VCaP (cell line): ENCODE data around the gene RNU1-2.
"Not testable (repeated sequence)": the region's sequence is repeated elsewhere in the genome, so short reads cannot be mapped to it uniquely, and the experiment has no call there.

ENCODE experiments used
- H3K27ac ChIP-seq: fragments of 450-650 bp; 2 replicates; pipeline ENCODE4 v1.5.1; 2017
- TF ChIP-seq, protein P1 (sequence below): fragments of 450-650 bp; conservative IDR thresholded peaks from 2 replicates; pipeline ENCODE4 v1.5.1; 2017; ENCODE audit warnings: mild to moderate bottlenecking, moderate library complexity

Gene RNU1-2

DNA sequence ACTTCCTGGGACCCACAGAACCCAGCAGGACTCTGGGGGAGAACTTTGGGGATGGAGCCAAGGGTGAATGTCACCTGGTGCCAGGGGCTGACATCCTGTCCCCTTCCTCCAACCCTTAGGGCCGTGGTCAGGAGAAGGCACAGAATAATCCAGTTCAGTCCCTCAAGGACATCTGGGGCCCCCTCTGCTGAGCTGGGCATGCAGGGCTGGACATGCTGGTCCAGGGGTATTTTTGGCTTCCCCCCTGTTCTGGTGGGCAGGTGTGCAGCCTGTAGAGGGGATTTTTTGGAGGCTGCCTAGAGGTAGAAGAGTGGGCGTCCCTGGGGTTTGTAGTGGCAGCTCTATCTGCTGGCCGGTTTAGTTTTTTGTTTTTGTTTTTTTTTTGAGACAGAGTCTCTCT lies 22.6 kb downstream of the RNU1-2 start:
- H3K27ac ChIP-seq, result no peak overlapping the region
- TF ChIP-seq, protein P1, sequence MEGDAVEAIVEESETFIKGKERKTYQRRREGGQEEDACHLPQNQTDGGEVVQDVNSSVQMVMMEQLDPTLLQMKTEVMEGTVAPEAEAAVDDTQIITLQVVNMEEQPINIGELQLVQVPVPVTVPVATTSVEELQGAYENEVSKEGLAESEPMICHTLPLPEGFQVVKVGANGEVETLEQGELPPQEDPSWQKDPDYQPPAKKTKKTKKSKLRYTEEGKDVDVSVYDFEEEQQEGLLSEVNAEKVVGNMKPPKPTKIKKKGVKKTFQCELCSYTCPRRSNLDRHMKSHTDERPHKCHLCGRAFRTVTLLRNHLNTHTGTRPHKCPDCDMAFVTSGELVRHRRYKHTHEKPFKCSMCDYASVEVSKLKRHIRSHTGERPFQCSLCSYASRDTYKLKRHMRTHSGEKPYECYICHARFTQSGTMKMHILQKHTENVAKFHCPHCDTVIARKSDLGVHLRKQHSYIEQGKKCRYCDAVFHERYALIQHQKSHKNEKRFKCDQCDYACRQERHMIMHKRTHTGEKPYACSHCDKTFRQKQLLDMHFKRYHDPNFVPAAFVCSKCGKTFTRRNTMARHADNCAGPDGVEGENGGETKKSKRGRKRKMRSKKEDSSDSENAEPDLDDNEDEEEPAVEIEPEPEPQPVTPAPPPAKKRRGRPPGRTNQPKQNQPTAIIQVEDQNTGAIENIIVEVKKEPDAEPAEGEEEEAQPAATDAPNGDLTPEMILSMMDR, result no peak

DNA sequence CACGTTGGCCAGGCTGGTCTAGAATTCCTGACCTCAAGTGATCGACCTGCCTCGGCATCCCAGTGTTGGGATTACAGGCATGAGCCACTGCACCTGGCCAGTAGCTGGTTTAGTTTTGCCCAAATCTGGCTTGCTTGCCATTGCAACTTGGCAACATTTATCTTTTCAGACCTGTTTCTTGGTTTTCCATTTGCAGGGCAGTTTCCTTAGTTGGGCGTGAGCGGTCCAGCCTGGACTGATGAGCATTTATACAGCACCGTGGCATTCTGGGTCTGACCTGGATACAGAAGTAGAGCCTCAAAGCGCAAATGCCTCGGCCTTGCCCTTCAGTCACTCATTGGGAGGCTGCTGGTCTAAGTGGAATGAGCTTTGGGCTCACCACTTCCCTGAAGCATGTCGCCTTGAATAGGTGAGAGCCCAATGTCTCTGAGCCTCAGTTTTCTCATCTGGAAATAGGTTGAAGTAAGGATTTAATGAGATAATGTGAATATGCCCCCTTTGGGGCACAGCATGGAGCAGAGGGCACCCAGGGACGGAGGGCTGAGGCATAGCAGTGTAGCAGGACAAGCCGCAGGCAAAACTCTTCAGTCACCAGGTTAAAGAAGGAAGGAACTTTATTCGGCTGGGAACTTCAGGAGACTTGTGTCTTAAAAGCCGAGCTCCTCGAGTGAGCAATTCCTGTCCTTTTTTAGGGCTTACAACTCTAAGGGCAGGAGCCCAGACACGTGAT lies 23.3 kb downstream of the RNU1-2 start:
- not testable (repeated sequence) for H3K27ac ChIP-seq

DNA sequence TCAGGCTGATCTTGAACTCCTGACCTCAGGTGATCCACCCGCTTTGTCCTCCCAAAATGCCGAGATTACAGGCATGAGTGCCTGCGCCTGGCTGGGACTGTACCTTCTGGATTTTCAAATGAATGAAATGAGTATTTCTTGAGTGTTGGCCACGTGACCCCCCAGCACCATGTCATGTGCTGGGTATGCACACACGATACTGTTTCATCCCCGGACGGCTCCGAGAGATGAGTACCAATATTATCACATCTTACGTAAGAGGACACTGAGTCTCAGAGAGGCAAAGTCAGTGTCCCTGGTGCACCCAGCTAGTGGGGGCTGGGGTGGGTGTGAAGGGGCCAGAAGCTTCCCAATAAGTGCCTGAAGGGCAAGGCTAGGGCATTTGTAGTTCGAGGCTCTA lies 25.2 kb downstream of the RNU1-2 start:
- H3K27ac ChIP-seq, result no peak overlapping the region
- TF ChIP-seq, protein P1, result no peak

DNA sequence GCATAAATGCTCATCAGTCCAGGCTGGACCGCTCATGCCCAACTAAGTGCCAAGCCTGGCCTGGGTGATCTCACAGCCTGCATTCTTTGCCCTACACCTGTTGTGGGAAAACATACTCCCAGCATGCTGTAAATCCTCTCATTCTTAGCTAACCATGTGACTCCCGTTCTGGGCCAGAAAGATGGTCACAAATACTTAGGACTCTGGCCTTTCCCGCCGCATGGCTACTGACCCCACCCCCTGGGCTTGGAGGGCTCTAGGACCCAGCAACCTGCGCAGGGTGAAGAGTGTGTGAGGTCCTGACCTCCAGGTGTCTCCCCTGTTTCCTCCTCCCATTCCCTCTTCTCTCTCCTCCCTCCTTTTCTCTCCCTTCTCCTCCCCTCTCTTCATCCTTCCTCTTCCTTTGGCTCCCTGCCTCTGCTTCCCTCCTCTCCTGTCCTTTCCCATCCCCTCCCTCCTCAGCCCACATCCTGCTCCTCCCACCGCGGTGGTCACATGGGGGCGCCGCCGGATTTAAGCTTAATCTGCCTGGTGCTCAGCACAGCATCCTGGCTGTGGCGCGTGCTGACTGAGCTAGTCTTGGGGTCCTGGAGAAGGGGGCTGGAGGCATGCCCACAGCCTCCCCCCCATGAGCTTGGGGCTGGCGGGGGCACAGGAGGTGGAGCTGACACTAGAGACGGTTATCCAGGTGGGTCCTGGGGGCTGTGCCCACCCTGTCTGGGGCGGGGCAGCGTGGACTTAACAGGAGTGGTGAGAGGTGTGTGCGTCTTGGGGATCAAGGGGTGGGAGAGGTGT lies 25.8 kb downstream of the RNU1-2 start, which contains the start of gene CROCC:
Gene CROCC (plus strand): TSS at position 541 of the 795 bp plus-strand sequence. CDS start 88 bp downstream, at position 629.
- TF ChIP-seq, protein P1, result no peak
- H3K27ac ChIP-seq, result no peak within 1 kb of the TSS

DNA sequence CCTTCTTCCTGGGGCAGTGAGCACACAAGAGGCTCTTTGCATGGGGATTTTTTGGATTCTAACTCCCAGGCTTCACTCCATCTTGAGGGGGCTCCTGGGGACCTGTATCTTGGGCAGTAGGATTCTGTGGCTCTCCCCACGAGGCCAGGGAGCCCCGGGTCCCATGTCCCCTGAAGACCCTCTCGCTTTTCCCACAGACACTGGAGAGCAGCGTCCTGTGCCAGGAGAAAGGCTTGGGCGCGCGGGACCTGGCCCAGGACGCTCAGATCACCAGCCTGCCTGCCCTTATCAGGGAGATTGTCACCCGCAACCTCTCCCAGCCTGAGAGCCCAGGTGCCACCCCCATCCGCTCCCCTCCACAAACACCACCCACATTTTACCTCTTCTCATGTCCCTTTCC lies 26.7 kb downstream of the RNU1-2 start:
- no peak overlapping the region for H3K27ac ChIP-seq
- TF ChIP-seq, protein P1, result no peak

DNA sequence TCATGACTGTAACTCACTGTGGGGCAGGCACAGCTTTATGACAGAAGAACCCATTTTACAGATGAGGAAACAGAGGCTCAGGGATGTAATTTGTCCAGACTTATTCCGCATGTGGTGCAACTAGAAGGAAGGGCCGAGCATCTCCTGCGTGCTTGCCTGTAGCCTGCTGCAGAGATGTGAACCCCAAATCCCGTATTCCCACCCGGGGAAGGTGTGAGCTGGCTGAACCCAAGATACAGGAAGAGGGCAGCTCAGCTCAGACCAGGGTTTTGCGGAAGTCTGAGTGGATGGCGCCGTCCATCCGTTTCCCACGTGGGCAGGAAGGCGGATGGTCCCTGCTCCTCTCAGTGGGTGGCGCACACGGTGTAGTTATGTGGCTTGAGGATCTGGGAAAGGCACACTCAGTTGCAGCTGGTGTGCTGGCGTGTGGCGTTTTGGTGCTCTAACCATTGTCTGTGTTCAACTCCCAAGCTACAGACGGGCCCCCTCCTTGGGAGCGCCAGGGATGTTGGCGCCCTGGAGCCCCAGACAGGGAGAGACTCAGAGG lies 27.2 kb downstream of the RNU1-2 start:
- TF ChIP-seq, protein P1, result no peak
- H3K27ac ChIP-seq, result no peak overlapping the region

DNA sequence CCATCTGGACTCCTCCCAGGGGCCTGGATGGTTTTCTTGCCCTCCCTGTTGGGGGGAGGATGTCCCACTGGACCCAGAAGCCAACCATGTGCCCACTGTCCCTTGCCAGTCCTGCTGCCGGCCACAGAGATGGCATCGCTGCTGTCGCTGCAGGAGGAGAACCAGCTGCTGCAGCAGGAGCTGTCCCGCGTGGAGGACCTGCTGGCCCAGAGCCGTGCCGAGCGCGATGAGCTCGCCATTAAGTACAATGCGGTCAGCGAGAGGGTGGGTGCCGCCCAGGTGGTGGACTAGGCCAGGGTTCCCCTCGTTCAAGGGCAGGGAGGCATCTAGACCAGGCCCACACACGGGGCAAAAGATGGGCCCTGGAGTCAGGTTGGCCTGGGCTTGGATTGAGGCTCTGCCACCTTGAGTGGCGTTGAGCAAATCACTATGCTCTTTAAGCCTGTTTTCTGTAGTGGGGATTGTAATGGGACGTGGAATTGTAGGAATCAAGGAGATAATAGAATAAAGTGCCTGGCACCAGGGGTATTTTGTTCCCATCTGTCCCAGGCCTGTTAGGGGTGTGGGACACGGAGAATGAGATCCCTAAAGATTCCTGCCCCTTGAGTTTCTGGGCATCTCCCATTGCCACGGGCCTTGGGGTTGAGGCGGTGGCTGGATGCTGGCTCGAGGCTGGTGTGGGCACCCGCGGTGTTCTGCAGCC lies 28.6 kb downstream of the RNU1-2 start:
- no peak overlapping the region for H3K27ac ChIP-seq
- TF ChIP-seq, protein P1, result no peak
